SK-N-MC (cell line): ENCODE data around the gene CLEC4G.

Experiments used
- EZH2 ChIP-seq: fragments of 200-600 bp; sonication (generic); IDR thresholded peaks from one replicate; pipeline ENCODE4 v1.6.1; 2017; ENCODE audit warnings: antibody characterized with exemption
- FOXP2 ChIP-seq: optimal IDR thresholded peaks from 2 replicates; pipeline ENCODE3; 2011; ENCODE audit warnings: mild to moderate bottlenecking, moderate library complexity; ENCODE audit not compliant: insufficient read depth; ENCODE audit errors: extremely low read length, control extremely low read depth
- POLR2AphosphoS5 ChIP-seq: IDR thresholded peaks from 2 replicates; pipeline ENCODE4 v1.6.1; 2012; ENCODE audit warnings: mild to moderate bottlenecking, low read depth, low read length, borderline replicate concordance

DNA sequence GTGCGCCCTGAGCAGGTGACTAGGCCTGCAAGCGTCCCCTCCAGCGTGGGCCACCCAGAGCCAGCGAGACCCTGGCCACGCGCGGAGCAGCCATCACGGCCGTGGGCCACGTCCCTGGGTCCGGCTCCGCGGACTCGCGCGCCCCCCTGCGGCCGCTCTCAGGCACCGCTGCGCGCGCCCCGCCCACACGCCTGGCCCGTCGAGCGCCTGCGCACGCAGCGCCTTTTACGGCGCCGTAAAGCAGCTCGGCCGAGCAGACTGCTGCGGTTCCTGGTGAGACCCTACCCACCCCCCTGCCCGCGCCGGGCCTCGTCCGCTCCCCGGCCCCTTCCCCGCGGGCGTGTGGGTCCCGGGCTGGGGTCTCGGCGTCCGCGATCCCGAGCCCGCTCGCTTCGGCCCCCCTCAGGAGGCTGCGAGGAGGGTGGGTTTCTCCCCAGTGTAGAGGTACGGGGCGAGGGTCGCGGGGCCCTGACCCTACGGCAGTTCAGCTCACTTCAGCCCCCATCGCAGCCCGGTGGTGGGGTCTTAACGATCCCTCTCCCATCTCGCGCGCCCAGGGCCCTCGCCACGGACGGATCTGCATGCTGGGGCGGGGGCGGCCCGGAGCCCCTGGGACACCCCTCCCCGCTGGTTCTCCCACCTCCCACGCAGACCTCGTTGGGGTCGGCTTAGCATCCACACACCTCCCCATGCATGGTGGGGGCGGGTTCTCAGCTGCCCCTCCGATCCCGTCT is 51.1 kb downstream of the CLEC4G start, which contains the start of gene TRAPPC5:
- TF ChIP-seq EZH2 (no peak), POLR2AphosphoS5 (peak; percentile 80), FOXP2 (peak; percentile 17)
